Activated naive CD8-positive, alpha-beta T cell treated with anti-CD3 and anti-CD28 coated beads, Interleukin-2, amount 50 U/mL, for 16 hours (primary cell): ENCODE data around the gene SETD1A.

Source experiments
- DNase-seq: peaks from one replicate; pipeline ENCODE4 v3.0.0-alpha.2; 2020; ENCODE audit warnings: low read depth, low spot score

Gene SETD1A

DNA sequence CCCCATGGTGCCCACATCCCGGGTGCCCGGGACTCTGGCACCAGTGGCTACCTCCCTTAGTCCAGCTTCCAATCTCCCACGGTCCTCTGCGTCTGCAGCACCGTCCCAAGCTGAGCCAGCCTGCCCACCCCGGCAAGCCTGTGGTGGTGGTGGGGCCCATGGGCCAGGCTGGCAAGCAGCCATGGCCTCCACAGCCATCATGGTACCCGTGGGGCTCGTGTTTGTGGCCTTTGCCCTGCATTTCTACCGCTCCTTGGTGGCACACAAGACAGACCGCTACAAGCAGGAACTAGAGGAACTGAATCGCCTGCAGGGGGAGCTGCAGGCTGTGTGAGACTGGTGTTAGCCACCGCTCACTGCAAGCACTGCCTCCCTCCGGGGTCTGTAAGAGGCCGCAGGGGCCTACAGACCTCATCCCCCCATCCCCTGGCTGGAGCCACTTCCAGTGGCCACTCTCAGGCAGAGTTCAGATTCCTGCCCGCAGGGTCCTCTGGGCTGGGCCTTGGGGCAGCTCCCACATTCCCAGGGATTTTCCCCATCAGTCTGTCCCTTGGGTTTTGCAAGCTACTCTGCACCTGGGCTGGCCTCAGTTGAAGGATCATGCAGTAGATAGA lies 3.9 kb upstream of the SETD1A start:
- DNase-seq, result peak; percentile 27

DNA sequence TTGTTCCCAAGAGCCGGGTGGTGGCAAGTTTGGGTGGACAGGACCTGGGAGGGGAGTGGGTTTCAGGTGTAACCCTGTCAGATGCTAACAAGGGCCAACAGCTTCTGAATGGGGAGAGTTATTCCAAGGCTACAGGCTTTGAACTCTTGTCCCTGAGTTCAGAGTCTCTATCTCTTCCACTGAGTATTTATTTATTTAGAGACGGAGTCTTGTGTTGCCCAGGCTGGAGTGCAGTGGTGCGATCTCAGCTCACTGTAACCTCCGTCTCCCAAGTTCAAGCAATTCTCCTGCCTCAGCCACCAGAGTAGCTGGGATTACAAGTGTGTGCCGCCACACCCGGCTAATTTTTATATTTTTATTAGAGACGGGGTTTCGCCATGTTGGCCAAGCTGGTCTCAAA lies 2.6 kb upstream of the SETD1A start:
- DNase-seq, result no peak

DNA sequence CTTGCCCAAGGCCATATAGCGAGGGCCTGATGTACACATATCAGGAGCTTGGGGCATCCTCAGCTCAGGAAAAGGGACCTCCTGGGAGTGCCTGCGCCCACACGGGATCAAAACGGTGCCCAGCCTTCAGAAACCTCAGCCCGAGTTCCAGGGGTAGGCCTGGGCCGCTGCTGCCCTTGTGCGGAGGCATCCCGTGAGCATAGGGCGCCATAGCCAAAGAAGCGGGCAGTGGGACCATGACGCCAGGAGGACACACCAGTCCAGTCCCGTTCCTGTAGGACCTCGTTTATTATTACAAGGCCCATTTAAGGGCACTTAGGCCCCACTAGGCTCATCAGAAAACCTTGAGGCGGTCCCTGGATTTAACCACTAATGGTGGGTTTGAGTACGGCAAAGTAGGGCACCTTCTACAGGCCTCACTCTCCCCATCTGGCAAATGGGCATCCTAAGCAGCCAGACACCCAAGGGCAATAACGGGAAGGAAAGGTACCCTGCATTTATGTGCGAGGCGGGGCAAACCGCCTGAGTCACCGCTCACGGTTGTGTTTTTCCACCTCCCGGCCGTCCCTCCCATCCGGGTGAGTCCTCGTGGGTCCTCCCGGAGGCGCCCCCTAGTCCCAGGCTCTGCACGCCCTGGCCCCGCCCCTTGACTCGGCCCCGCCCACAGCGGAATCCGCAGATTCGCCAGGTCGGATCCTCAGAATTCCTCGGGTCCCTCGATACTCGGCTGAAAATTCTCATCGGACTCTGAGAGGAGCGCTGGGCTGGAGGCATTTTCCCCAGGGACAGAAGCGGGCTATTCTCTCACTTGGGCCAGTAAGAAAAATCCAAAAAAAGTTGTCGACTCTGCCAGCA lies 726 bp upstream of the SETD1A start:
- DNase-seq, result peak; percentile 87

GRCh38 chr16:30958175-30959079 lies 873 bp downstream of the SETD1A start:
- no peak for DNase-seq

DNA sequence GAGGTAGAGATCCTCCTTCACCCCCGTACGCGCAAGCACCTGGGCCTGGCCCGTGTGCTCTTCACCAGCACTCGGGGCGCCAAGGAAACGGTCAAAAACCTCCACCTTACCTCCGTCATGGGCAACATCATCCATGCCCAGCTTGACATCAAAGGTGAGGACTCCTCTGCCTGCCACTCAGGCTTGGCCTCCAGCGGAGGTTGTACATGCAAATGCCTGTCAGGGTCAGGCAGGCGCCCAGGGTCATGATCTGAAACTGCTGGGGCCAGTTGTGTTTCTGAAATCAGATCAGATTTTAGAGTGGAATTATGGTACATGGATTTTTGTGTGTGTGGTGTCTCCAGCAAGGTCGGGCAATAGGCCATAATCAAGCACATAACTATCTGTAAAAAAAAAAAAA lies 3.8 kb downstream of the SETD1A start:
- no peak for DNase-seq

DNA sequence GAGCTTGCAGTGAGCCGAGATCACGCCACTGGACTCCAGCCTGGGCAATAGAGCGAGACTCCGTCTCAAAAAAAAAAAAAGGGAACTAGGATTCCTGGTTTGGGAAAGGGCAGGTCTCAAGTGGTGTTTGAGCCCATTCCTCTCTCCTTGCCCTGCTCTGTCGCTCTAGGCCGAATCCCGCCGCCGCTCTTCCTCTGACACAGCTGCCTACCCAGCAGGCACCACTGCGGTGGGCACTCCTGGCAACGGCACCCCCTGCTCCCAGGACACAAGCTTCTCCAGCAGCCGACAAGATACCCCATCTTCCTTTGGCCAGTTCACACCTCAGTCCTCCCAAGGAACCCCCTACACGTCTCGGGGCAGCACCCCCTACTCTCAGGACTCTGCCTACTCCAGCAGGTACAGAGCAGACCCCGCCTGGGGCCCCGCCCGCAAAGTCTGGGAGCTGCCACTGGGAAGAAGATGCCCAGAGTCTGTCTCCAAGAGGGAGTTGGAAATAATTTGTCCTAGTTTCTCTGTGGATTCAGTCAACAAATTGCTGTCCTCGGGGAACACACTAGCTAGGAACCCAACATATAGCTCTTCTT lies 6.5 kb downstream of the SETD1A start:
- DNase-seq, result no peak

DNA sequence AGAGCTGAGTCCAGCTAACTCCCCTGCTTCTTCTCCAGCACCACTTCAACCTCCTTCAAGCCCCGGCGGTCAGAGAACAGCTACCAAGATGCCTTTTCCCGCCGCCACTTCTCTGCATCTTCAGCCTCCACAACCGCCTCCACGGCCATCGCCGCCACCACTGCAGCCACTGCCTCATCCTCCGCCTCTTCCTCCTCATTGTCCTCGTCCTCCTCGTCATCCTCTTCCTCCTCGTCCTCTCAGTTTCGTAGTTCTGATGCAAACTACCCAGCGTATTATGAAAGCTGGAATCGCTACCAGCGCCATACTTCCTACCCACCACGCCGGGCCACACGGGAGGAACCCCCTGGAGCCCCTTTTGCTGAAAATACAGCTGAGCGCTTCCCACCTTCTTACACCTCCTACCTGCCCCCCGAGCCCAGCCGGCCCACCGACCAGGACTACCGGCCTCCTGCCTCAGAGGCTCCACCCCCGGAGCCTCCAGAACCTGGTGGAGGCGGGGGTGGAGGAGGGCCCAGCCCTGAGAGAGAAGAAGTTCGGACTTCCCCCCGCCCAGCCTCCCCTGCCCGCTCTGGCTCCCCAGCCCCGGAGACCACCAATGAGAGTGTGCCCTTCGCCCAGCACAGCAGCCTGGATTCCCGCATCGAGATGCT lies 7.1 kb downstream of the SETD1A start:
- DNase-seq, result no peak

DNA sequence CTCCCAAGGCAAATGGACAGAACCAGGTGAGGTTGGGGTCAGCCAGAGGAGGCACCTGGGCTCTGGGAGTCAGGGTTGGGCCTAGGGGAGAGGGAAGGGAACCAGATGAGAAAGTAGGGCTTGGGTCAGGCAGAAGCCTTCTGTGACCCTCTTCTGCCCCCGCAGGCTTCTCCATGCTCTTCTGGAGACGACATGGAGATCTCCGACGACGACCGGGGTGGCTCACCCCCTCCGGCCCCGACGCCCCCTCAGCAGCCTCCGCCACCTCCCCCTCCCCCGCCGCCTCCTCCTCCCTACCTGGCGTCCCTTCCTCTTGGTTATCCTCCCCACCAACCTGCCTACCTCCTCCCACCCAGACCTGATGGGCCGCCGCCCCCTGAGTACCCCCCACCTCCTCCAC lies 7.9 kb downstream of the SETD1A start:
- DNase-seq, result no peak

- no peak for DNase-seq
Observed at GRCh38 chr16:30966033-30966619, 8.6 kb downstream of the SETD1A start.

DNA sequence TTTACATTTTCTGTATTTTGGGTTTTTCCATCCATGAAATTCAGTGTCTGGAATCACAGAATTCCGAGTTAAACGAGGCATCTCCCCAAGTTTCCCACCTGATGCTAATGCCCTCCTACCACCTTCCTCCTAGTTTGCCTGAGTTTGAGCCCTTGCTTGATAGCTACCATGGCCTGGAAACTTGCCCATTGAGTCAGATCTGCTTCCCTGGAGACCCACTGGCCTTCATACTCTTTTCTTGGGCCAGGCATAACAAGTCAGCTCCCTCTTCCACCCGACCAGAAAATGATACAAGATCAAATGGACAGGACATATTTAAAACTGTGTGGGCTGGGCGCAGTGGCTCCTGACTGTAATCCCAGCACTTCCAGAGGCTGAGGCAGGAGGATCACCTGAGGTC lies 10.2 kb downstream of the SETD1A start:
- no peak for DNase-seq

GRCh38 chr16:30969246-30969842 lies 11.8 kb downstream of the SETD1A start:
- no peak for DNase-seq

- DNase-seq, result no peak
Observed at GRCh38 chr16:30971298-30971697, 13.7 kb downstream of the SETD1A start.

- DNase-seq, result no peak
Observed at GRCh38 chr16:30972872-30973271, 15.3 kb downstream of the SETD1A start.

DNA sequence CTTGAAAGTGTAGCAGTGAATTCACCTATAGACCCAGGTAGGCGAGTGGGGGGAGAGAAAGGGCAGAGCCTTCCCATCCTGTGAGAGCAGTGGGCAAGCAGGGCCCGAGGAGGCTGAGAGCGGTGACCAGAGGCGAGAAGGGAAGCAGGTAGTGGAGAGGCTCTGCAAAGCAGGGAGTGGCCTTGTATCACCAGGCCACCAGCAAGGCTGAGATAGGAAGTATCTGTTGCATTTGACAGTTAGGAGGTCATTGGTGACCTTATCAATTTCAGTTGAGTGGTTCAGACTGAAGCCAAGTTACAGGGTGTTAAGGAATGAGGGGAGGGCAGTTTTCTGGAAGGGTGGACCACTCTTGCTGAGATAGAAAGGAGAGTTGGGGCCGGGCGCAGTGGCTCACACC lies 16.8 kb downstream of the SETD1A start:
- DNase-seq, result no peak

DNA sequence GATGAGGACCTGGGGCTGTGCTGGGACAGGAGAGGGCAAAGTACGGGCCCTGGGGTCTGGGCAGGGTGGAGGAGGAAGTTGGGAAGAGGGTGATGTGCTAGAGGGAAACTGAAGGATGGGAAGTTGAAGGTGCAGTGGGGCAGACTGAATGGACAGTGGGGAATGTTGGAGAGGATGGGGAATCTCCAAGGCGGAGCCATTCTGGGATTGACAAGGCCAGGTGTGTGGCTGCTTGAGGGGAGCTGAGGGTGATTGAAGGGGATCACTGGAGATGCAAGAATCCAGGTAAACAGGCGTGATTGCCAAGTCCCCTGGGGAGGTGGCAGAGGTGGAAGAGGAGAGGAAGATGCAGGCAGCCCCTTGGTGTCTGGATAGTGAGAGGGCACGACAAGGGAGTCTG lies 18.9 kb downstream of the SETD1A start:
- DNase-seq, result no peak

GRCh38 chr16:30977502-30977901 lies 19.9 kb downstream of the SETD1A start:
- no peak for DNase-seq

DNA sequence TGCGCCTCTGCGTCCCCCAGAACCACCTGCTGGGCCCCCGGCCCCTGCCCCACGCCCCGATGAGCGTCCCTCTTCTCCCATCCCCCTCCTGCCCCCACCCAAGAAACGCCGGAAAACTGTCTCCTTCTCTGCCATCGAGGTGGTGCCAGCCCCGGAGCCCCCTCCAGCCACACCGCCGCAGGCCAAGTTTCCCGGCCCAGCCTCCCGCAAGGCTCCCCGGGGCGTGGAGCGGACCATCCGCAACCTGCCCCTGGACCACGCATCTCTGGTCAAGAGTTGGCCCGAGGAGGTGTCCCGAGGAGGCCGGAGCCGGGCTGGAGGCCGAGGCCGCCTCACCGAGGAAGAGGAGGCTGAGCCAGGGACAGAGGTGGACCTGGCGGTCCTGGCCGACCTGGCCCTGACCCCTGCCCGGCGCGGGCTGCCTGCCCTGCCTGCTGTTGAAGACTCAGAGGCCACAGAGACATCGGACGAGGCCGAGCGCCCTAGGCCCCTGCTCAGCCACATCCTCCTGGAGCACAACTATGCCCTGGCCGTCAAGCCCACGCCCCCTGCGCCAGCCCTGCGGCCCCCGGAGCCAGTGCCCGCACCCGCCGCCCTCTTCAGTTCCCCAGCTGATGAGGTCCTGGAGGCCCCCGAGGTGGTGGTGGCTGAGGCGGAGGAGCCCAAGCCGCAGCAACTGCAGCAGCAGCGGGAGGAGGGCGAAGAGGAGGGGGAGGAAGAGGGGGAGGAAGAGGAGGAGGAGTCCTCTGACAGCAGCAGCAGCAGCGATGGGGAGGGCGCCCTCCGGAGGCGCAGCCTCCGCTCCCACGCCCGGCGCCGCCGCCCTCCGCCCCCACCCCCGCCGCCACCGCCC lies 21.8 kb downstream of the SETD1A start:
- DNase-seq, result no peak

GRCh38 chr16:30980023-30980371 lies 22.4 kb downstream of the SETD1A start:
- DNase-seq, result no peak

DNA sequence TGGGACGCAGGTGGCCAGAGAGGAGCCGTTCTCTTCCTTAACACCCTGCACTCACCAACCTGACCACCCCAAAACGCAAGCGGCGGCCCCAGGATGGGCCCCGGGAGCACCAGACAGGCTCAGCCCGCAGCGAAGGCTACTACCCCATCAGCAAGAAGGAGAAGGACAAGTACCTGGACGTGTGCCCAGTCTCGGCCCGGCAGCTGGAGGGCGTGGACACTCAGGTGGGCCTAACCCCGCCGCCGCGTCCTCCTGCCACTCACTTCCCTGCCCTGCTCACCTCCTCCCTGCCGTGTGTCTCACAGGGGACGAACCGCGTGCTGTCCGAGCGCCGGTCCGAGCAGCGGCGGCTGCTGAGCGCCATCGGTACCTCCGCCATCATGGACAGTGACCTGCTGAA lies 22.9 kb downstream of the SETD1A start:
- no peak for DNase-seq

GRCh38 chr16:30980959-30981358 lies 23.4 kb downstream of the SETD1A start:
- DNase-seq, result no peak
